ENCODE data around the gene PGLYRP3. TPM values are rescaled to one million over a fixed set of nuclear protein-coding genes. Genes with fewer than 3 reads are reported as not detected.

Gene PGLYRP3
- total RNA-seq, 1 experiment from 2014 or later: not detected

DNA sequence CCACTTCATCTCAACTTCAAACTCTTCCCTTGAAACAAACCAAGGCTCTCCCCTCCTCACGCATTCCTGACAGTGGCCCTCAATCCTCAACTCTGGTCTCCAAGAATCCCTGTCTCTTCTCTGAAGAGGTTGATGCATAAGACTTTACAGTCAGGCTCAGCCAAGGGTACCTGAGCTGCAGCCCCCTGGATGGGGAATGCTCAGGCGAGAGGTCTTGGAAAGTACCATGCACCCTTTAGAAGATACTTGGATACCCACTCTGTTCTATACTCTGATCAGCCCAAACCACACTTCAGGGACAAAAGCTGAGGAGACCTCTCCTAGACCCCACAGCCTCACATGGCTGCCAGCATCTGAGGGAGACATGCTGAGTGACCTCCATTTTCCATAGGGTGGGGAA is 536 bp upstream of the PGLYRP3 start:
- H3K4me3 ChIP-seq: no peak overlapping the region
- POLR2A ChIA-PET (ENCODE audit: unreplicated experiment): no interaction called here
- intact Hi-C loops (cut with micrococcal nuclease; ENCODE audit: unreplicated experiment): no loop called here

DNA sequence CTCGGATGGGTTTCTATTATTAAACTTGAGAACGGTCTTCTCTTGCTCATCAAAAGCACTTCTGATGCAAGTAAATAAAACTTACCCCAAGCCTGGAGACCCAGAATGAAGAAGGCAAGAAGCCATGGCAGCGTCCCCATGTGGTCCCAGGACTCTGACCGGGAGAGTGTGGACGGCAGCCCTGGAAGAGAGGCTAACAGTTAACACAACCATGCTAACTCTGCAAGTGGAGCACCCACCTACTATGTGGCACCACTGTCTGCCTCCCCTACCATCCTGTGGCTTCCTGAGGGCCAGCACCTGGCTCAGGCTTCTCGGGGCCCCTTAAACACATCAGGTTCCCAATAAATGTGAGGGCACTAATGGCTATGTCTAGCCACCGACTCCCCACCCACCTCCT is 2.2 kb downstream of the PGLYRP3 start:
- ChIA-PET POLR2A (ENCODE audit: unreplicated experiment) (no interaction called here), CTCF (no interaction called here)
- H4K20me1 ChIP-seq (ENCODE audit: insufficient read depth): no peaks in the 10 kb centered on the region
- no peak overlapping the region for H3K4me2 ChIP-seq
- H2AFZ ChIP-seq: no peak overlapping the region
- H3F3A ChIP-seq (ENCODE audit: insufficient read depth, low read depth): no peaks in the 10 kb centered on the region
- H3K79me2 ChIP-seq (ENCODE audit: low read depth): no peaks in the 10 kb centered on the region
- H3K36me3 ChIP-seq (ENCODE audit: low read depth): no peaks in the 10 kb centered on the region
- TF ChIP-seq EZH2 (IDR thresholded peaks at IDR 0.05; ENCODE audit: low read depth) (no peak), CTCF (conservative IDR thresholded peaks at IDR 0.05) (no peak)
- H3K27me3 ChIP-seq (ENCODE audit: insufficient read depth, low read depth): peaks cover 4% of the 10 kb centered on the region
- intact Hi-C loops (cut with micrococcal nuclease; ENCODE audit: unreplicated experiment): no loop called here
- no peak for DNase-seq
- no peaks in the 10 kb centered on the region for H3K9me2 ChIP-seq (ENCODE audit: insufficient read depth)
- H3K4me3 ChIP-seq: no peak overlapping the region
- no peaks in the 10 kb centered on the region for H3K9me3 ChIP-seq (ENCODE audit: insufficient read depth, low read depth)
- no peak overlapping the region for H3K27ac ChIP-seq
- BruUV-seq (replicated peaks): no TSS peak
- no peaks in the 10 kb centered on the region for H3K4me1 ChIP-seq (replicated peaks; ENCODE audit: insufficient read depth)

More for the DNA sequence above, 536 bp upstream of the PGLYRP3 start:
- TF ChIP-seq EZH2 (IDR thresholded peaks at IDR 0.05; ENCODE audit: low read depth) (no peak), CTCF (conservative IDR thresholded peaks at IDR 0.05) (no peak)
- Histone ChIP-seq H4K20me1 (ENCODE audit: insufficient read depth) (no peaks in the 10 kb centered on the region), H3K4me2 (no peak overlapping the region), H3F3A (ENCODE audit: insufficient read depth, low read depth) (no peaks in the 10 kb centered on the region), H3K79me2 (ENCODE audit: low read depth) (no peaks in the 10 kb centered on the region), H3K4me1 (replicated peaks; ENCODE audit: insufficient read depth) (no peaks in the 10 kb centered on the region), H3K36me3 (ENCODE audit: low read depth) (no peaks in the 10 kb centered on the region), H3K27me3 (ENCODE audit: insufficient read depth, low read depth) (peaks cover 5% of the 10 kb centered on the region; the same call in 1 of the 2 replicates), H2AFZ (no peak overlapping the region), H3K9me3 (ENCODE audit: insufficient read depth, low read depth) (no peaks in the 10 kb centered on the region), H3K9me2 (ENCODE audit: insufficient read depth) (no peaks in the 10 kb centered on the region), H3K27ac (no peak overlapping the region)
- no peak for DNase-seq
- BruUV-seq (replicated peaks): no TSS peak
- CTCF ChIA-PET: no interaction called here

GRCh38 chr1:153309441-153309840 is 3.3 kb downstream of the PGLYRP3 start:
- ChIA-PET CTCF (no interaction called here), POLR2A (ENCODE audit: unreplicated experiment) (interaction anchor here (0.7 kb wide), 1 partner anchor 1741 kb away, joined by 3 read pairs; no protein-coding TSS in a partner anchor)

More at GRCh38 chr1:153309441-153309840, 3.3 kb downstream of the PGLYRP3 start:
- TF ChIP-seq EZH2 (IDR thresholded peaks at IDR 0.05; ENCODE audit: low read depth) (no peak), CTCF (conservative IDR thresholded peaks at IDR 0.05) (no peak)
- H3K27me3 ChIP-seq (ENCODE audit: insufficient read depth, low read depth): peaks cover 6% of the 10 kb centered on the region
- no peaks in the 10 kb centered on the region for H3K9me3 ChIP-seq (ENCODE audit: insufficient read depth, low read depth)
- H3K4me3 ChIP-seq: no peak overlapping the region
- H3K79me2 ChIP-seq (ENCODE audit: low read depth): no peaks in the 10 kb centered on the region
- BruUV-seq (replicated peaks): no TSS peak
- no peaks in the 10 kb centered on the region for H3K9me2 ChIP-seq (ENCODE audit: insufficient read depth)
- DNase-seq: no peak
- no peaks in the 10 kb centered on the region for H3F3A ChIP-seq (ENCODE audit: insufficient read depth, low read depth)
- H4K20me1 ChIP-seq (ENCODE audit: insufficient read depth): no peaks in the 10 kb centered on the region
- no peaks in the 10 kb centered on the region for H3K4me1 ChIP-seq (replicated peaks; ENCODE audit: insufficient read depth)
- H2AFZ ChIP-seq: no peak overlapping the region
- no peaks in the 10 kb centered on the region for H3K36me3 ChIP-seq (ENCODE audit: low read depth)
- H3K27ac ChIP-seq: no peak overlapping the region
- intact Hi-C loops (cut with micrococcal nuclease; ENCODE audit: unreplicated experiment): no loop called here
- no peak overlapping the region for H3K4me2 ChIP-seq
